EH (cell line): ENCODE measurements around the gene SLC7A7.
"Not testable (repeated sequence)": the region's sequence is repeated elsewhere in the genome, so short reads cannot be mapped to it uniquely, and the experiment has no call there.

Experiments used
- DNase-seq: peaks from one replicate; pipeline ENCODE4 v3.0.0-alpha.2; 2015; ENCODE audit warnings: low read depth

The SLC7A7 gene

DNA sequence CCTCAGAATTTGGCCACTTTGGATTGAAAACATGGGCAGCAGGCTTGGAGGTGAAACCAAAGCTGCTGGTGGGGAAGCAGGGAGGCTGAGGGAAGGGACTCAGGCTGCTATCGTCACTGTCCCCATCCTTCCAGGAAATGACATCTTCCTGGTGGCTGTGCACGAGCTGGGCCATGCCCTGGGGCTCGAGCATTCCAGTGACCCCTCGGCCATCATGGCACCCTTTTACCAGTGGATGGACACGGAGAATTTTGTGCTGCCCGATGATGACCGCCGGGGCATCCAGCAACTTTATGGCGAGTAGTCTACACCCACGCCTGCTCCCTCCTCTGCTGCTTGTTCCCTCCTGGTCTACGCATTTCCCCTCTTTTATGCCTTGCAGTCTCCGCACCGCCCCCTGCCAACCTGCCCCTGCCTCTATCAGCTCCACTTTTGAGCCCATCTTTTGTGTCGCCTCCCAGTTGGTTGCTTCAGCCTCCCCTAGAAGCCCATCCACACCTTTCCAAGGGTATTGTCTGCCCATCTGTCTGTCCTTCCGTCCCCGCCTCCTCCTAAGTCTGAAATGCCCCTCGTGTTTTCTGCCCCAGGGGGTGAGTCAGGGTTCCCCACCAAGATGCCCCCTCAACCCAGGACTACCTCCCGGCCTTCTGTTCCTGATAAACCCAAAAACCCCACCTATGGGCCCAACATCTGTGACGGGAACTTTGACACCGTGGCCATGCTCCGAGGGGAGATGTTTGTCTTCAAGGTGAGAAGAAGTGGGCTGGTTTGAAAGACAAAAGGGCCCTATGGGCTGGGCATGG, 28.1 kb upstream of the SLC7A7 start:
- DNase-seq = no peak

GRCh38 chr14:22842211-22843122, 27.2 kb upstream of the SLC7A7 start:
- no peak for DNase-seq

GRCh38 chr14:22841769-22842168, 26.5 kb upstream of the SLC7A7 start:
- no peak for DNase-seq

DNA sequence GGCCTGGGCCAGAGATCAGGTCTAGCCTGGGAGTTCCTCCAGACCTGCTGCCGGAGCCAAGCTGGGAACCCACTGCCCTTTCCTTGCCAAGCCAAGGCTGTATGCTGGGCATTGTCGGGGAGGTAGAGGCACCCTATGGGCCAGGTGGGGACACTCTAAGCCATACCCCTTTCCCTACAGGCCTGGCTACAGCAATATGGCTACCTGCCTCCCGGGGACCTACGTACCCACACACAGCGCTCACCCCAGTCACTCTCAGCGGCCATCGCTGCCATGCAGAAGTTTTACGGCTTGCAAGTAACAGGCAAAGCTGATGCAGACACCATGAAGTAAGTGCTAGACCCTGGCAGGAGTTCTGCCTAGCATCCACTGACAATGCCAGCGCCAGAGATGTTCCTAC, 26.1 kb upstream of the SLC7A7 start:
- DNase-seq = no peak

GRCh38 chr14:22839159-22839779, 24.0 kb upstream of the SLC7A7 start:
- peak; percentile 35 for DNase-seq

DNA sequence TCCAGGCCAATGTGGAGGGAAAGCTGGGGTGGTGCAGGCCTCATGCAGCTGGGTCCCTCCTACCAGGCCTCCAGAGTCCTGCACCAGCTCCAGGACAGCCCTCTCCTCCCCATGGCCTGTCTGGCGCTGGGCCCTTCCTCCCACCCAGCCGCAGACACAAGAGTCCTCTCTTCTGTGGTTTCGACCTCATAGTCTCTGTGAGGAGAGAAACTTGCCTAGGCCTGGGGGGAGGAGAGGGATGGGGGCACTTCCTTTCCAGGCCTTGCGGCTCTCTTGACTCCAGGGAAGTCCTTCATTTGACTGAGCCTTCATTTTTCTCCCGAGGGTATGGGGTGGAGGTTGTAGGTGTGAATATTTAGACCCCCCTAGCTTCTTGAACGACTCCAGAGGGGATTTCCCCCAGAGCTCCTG, 23.4 kb upstream of the SLC7A7 start:
- peak; percentile 88 for DNase-seq

DNA sequence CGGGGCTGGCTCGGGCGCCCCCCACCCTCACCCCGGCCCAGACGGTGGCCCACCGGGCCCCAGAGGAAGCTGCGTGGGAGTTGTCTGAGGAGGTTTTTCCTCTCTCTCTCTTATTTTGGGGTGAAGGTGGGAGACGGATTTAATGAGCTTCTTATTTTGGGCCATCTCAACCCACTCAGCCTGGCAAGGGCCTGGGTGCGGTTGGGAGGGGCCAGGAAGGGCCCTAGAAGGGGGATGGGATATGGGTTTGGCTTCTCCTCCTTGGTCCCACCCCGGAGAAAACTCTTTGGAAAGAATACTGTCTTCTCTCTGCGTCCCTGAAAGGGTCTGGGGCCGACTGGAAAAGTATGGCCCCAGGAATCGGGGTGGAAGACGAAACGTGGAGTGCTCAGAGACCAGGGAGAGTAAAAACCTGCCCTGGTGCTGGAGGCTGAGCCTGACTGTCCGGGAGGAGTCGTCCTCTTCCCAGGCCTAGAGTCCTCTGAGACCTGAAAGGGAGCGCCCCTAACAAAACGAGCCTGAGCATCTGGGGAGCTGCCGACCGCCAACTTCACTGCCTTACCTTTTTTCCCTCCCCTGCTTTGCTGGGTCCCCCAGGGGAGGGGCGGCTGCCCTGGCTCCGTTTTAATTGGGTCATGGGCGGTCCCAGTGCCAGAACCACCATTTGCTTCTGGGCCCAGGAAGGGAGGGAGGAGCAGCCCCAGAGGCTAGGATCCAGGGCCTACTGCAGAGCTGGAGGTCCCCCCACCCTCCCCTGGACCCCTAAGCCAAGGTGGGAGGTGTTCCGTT, 22.7 kb upstream of the SLC7A7 start:
- peak; percentile 71 for DNase-seq

GRCh38 chr14:22837114-22837749, 22.0 kb upstream of the SLC7A7 start:
- peak; percentile 67 for DNase-seq

DNA sequence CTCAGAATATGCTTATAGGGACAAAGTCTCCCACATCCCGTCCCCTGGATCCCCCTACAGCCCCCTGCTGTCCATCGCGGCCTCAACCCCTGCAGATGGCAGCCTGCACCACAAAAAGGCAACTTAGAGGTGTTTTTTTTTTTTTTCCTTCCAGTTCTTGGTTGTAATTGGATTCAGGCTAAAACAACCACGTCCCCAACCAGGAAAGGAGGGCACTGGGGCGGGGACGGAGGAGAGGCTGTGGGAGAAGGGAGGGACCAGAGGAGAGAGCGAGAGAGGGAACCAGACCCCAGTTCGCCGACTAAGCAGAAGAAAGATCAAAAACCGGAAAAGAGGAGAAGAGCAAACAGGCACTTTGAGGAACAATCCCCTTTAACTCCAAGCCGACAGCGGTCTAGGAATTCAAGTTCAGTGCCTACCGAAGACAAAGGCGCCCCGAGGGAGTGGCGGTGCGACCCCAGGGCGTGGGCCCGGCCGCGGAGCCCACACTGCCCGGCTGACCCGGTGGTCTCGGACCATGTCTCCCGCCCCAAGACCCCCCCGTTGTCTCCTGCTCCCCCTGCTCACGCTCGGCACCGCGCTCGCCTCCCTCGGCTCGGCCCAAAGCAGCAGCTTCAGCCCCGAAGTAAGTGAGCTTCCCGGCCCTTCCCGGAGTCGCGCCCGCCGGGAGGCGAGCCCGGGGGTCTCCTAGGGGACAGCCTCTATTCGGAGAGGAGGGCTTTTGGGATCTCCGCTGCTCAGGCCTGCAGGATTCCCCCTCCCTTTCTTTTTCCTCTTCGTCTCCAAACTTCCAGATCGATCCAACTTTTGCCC, 21.3 kb upstream of the SLC7A7 start, which contains the start of gene MMP14:
Gene MMP14 (plus strand): TSS at position 285 of the 813 bp plus-strand sequence. CDS start 233 bp downstream, at position 518.
- DNase-seq = peak; percentile 96

DNA sequence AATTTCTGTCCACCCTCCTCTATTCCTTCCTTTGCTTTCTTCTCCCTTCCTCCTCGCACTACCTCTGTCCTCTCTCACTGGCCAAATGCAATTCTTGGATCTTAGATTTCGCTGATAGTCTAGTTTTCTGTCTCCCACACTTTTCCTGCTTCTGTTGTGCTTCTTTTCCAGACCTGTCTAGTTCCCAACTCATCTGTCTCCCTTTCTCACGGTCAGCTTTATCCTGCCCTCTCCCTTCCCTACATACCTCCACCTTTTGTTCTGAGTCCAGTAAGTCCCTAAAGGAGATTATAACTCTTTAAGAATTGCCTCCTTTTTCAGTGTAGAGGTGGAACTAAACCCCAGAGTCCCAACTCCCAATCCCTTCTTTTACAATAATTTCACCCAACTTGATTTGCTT, 20.3 kb upstream of the SLC7A7 start:
- DNase-seq = no peak

DNA sequence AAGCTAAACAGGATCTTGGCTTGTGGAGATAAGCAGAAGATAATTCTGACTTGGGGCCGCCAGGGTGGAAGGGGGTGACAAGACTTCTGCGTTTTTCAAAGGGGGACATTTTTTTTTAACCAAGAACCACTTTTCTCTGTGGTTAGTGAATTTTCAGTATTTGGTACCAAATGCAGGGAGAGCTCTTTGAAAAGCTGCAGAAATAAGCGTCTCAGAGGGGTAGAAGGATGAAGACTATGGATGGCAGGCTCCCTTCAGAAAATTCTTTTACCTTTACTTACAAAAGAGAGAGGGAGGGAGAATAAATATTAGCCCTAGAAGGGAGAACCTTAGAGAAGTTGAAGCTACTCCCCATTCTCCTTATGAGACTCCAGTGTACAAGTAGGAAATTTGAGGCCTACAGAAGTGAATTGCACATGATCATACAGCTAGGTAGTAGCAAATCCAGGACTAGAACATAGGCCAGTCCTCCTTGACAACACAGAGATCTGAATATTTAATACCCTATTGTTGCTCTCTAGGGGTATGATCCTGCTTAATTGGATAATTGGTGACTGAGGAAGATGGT, 15.3 kb upstream of the SLC7A7 start:
- no peak for DNase-seq

- DNase-seq = peak; percentile 90
Measured at GRCh38 chr14:22829661-22830442, 14.6 kb upstream of the SLC7A7 start, which contains the start of gene MRPL52. TSS of gene MRPL52 (plus strand) at chr14:22829887. CDS start at chr14:22829913, 26 bp downstream.

- not testable (repeated sequence) for DNase-seq
Measured at GRCh38 chr14:22829076-22829660, 13.9 kb upstream of the SLC7A7 start.

DNA sequence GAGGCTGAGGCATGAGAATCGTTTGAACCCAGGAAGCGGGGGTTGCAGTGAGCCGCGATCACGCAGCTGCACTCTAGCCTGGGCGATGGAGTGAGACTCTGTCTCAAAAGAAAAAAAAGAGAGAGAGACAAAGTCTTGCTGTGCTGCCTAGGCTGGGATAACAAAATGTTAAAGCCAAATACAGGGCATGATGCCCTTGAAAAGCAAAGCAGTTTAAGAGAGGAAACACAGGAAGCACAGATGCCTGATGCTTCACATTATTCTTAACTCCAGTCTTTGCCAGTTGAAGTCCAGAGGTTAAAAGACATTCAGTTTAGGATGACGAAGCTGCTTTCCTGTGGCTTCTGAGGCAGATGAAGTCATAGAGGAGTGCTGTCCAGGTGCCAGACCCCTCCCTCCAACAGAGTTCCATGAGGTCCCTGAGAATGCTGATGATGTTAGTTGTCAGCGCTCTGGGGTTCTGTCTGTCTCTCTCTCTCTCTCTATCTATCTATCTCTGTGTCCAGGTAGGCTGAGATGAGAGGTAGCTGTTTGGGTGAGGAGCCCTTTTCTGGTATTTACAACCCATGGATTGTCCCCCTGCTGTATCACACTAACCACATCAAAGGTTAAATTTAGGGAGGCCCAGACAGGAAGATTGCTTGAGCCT, 9.6 kb upstream of the SLC7A7 start:
- DNase-seq = peak; percentile 93

- peak; percentile 90 for DNase-seq
Measured at GRCh38 chr14:22822571-22823098, 7.4 kb upstream of the SLC7A7 start.

GRCh38 chr14:22822016-22822570, 6.9 kb upstream of the SLC7A7 start:
- DNase-seq = no peak
